HG02938 (cell line): Measurements from ENCODE around the gene PSMF1.
"Not testable (repeated sequence)": the region's sequence is repeated elsewhere in the genome, so short reads cannot be mapped to it uniquely, and the experiment has no call there.

Experiments
- ATAC-seq: cut with Tn5 transposase; IDR thresholded peaks from one replicate; pipeline ENCODE4 v1.9.1; 2021; ENCODE audit warnings: mild to moderate bottlenecking, moderate library complexity; ENCODE audit not compliant: unreplicated experiment

Gene PSMF1

DNA sequence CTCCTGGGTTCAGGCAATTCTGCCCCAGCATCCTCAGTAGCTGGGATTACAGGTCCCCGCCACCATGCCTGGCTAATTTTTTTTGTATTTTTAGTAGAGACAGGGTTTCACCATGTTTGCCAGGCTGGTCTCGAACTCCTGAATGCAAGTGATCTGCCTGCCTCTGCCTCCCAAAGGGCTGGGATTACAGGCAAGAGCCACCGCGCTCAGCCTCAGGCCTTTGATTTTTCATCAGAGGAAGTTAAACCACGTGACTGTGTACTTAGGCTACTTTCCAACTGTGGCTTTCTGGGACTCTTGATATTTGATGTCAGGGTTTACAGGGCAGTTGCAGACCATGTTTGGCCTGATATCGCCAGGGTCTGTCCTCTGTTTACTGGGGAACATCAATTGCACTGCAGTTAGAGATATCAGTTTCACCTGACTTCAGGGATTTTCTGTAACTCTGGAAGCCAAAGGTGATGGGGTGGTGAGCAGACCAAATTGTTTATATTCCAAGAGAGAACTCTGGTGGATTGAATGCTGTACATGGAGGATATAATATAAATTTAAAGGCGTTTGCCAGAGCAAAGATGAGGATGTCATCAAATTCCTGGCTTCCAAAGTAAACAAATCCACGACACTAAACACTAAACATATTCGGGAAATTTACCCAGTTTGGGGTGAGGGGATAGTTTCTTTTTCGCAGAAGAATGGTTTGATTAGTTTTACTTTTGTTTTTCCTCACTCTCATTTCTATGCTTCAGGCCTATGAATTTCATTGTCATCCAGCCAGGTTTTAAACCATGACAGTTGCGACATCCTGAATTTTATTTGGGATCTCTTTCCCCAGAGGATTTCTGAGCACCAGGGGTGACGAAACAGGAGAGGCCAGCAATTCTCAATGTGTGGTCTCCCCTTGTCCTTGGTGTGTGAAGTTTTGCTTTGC lies 4.2 kb downstream of the PSMF1 start:
- no peak for ATAC-seq

DNA sequence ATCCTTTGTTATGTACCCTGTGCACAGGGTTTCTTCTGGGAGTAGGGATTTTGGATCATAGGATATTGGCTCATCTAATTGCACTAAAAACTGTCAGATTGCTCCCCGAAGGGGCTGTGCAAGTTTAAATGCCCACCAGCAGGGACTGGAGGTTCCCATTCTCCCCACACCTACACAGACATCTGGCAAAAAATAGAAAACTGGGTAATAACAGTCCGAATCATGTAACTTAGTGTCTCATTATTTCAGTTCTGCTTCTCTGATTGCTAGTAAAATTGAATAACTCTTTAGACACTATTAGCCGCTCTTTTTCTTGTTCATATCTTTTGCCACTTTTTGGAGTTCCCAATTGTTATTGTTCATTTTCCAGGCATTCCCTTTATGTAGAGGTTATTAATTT lies 5.3 kb downstream of the PSMF1 start:
- ATAC-seq, result no peak

DNA sequence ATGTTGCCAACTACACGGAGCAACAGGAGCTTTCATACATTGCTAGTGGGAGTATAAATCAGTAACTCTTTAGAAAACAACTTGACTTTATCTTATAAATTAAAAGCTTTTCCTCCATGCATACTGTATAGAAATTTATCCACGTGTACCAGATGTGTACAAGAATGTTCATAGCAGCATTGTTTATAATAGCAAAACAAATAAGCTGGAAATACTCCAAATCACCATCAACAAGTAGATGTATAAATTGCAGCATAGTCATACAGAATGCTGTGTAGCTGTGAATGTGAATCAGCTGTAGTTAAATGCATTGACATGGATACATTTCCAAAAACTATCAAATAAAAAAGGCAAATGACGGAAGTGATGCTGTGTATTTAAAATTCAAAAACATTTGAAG lies 6.0 kb downstream of the PSMF1 start:
- no peak for ATAC-seq

DNA sequence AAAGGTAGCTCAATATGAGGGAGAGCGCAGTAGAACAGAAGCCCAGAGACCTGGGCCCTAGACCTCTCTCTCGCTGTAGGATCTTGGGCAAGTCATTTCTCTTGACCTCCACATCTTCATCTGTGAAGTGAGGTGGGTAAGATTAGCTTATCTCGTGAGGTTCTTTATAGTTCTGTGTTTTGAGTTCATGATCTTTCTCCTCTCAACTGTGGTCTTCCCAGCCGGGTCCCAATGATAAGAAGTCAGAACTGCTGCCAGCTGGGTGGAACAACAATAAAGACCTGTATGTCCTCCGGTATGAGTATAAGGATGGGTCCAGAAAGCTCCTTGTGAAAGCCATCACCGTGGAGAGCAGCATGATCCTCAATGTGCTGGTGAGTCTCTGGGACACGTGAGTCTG lies 6.9 kb downstream of the PSMF1 start:
- no peak for ATAC-seq

DNA sequence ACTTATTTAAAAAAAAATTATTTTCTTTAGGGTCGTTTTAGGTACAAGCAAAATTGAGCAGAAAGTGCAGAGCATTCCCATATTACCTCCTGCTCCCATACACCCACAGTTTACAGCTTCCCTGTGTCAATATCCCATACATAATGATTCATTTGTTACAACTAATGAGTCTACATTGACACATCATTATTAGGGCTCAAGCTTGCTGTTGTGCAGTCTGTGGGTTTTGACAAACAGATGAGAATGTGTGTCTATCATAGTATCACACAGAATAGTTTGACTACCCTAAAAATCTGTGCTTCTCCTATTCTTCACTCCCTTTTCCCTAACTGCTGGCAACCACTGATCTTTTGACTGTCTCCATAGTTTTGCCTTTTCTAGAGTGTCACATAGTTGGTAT lies 9.4 kb downstream of the PSMF1 start:
- ATAC-seq, result no peak

DNA sequence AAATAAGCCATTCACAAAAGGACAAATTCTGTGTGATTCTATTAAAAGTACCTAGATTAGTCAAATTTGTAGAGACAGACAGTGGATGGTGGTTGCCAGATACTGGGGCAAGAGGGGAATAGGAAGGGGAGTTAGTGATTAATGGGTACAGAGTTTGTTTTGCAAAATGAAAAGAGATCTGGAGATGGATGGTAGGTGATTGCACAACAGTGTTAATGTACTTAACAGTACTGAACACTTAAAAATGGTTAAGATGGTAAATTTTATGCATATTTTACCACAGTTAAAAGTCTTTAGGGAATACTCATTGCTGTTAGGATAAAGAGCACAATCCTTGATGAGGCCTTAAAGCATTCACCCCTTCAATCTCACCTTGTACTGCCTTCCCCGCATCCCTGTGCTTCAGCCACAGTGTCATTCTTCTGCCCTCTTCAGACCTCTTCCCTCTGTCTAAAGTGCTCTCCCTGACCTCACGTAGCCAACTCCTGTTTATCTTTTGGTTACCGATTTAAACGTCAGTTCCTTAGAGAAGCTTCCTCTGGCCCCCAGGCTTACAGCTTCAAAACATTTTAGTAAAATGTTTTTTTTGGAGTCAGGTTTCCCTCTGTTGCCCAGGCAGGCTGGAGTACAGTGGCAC lies 11.8 kb downstream of the PSMF1 start:
- ATAC-seq, result no peak

DNA sequence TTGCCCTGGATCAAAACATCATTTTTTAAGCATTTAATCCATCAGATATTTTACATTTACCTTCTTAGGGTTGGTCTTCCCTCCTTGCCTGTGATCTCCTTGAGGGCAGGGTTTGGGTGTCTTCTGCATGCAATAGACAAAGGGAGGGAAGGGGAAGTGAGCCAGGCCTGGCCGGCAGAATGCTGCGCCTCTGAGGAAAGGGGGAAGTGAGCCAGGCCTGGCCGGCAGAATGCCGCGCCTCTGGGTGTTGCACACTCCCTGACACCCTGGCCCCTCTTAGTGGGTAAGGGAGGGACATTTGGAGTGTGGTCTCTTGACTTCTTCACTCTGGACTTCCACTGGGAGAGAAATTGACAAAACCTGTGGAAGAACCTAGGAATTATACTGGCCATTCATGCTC lies 12.4 kb downstream of the PSMF1 start:
- no peak for ATAC-seq

DNA sequence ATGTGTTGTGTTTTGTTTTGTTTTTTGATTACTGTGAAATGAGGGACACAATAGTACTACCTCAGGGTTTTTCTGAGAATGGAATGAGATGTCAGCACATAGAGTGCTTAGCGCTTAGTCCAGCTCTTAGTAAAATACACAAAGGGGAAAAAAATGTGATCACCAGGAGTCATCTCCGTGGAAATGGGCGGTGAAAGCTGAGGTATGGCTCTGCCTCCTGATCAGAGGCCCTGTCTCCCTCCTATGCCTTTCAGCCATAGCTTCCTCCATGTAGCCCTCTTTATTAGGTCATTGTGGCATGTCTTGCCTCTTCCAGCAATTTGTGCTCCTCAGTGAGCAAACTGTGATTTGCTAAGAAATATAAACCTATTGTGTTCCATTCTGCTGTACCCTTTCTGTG lies 13.0 kb downstream of the PSMF1 start:
- ATAC-seq, result no peak

DNA sequence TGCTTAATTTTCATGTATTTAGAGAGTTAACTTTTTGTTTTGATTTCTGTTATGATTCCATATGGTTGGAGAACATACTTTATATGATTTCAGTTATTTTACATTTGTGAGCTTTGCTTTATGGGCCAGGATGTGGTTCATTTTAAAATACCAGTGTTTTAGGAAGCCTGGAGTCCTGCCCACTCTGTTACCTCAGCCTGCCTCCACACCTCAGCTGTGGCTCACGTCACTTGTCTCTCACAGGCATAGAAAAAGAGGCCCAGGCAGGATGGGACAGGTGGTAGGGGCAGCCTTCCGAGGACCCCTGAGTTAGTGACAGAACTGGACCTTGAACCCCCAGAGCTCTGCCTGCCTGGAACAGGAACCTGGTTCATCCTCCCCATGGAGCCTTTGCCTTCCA lies 16.0 kb downstream of the PSMF1 start:
- no peak for ATAC-seq

DNA sequence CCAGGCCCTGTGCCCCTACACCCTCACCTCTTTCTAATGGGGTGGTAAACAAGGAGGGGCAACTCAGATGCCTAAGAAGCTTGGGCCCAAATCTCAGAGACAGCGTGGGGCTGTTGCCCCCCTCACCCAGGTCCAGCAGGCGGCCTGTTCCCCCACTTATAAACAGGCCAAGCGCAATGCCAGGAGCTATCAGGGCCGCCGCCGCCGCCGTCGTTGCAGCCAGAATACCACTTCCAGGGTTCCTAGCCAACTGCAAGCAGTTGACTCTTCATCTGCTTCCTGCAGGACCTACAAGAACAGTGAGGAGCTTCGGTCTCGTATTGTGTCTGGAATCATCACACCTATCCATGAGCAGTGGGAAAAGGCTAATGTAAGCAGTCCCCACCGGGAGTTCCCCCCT lies 16.4 kb downstream of the PSMF1 start:
- ATAC-seq, result no peak

DNA sequence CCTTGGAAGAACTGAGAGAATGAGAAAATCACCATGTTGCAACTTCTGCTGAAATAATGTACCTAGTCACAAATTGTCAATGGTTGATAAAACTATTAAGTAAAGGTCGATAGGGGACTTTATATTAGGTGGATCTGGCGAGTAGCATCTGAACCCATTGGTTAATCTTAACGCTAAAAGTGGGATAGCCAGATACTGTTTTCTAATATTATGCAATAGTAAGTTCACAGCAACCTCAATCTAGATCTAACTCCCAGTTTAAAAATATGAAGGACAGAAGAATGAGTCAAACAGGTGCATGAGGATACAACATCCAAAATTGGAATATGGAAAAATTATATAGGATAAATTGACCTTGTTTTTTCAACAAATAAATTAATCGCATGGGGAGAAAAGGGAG lies 18.8 kb downstream of the PSMF1 start:
- no peak for ATAC-seq

DNA sequence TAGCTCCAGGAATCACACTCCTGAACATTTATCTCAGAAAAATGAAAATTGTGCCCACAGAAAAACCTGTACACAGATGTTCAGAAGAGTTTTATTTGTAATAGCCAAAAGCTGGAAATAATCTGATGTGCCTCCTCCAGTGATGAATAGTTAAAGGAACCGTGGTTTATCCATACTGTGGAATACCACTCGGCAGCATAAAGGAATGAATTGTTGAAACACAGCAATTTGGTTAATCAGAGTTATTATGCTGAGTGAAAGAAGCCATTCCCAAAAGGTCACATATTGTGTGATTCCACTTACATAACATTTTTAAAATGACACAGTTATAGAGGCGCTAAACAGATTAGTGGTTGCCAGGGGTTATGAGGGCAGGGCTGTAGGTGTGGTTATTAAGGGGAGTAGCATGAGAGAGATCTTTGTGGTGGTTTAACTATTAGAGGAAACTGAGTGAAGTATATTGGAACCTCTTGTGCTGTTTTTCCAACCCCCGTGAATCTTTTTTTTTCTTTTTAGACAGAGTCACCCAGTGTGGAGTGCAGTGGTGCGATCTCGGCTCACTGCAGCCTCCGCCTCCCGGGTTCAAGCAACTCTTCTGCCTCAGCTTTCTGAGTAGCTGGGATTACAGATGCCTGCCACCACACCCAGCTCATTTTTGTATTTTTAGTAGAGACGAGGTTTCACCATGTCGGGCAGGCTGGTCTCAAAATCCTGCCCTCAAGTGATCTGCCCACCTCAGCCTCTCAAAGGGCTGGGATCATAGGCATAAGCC lies 26.2 kb downstream of the PSMF1 start:
- no peak for ATAC-seq

DNA sequence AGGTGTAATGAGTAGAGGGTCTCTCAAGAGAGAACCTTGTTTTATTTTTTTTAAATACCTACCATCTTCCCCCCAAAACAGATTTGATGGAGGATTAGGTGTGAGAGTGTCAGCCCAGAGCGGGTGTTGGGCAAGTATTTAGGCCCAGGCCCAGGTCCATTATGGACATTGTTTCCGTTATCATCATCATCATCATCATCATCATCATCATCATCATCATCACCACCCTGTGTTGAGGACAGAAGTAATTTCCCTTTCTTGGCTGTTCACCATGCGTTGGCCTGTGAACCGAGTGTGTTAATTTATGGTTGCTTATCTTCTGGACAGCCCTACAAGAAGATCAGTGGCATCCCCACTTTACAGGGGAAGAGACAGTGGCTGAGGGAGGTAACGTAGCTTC lies 28.6 kb downstream of the PSMF1 start:
- no peak for ATAC-seq

DNA sequence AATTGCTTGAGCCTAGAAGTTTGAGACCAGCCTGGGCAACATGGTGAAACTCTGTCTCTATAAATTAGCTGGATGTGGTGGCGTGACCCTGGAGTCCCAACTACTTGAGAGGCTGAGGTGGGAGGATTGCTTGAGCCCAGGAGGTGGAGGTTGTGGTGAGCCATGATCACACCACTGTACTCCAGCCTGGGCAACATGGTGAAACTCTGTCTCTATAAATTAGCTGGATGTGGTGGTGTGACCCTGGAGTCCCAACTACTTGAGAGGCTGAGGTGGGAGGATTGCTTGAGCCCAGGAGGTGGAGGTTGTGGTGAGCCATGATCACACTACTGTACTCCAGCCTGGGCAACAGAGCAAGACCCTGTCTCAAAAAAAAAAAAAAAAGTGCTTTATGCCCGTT lies 31.4 kb downstream of the PSMF1 start:
- not testable (repeated sequence) for ATAC-seq

DNA sequence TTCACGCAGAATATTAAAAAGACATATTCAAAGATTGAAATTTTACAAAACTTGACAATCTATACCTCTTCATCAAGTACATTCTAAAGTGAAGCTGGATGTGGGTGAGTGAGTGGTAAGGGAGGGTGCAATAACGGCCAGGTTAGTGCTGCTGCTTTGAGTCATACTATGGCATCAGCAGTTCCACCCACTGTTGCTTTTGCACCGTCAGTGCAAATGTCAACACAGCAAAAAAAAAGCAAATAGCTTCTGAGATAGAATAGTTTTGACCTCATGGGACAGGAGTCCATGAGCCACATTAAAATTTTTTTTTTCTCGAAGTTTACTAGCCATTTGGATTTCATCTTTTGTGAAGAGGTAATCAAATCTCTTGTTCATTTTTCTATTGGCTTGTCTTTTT lies 31.8 kb downstream of the PSMF1 start:
- no peak for ATAC-seq

DNA sequence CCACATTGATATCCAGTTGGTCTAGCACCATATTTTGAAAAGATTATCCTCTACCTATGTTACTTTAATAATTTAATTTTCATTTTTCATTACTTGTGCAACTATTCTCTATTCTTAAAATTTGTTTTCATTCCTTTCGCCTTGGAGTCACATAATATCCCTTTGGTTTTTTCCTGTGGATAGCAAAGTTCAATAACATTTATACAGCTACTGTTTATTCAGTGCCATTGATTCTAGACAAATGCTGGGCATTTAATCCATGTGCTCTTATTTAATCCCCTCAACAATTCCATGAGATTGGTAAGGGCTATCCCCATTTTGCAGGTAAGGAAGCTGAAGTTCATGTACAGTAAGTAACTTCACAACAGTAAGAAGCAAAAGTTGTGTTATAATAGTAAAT lies 32.6 kb downstream of the PSMF1 start:
- ATAC-seq, result no peak

DNA sequence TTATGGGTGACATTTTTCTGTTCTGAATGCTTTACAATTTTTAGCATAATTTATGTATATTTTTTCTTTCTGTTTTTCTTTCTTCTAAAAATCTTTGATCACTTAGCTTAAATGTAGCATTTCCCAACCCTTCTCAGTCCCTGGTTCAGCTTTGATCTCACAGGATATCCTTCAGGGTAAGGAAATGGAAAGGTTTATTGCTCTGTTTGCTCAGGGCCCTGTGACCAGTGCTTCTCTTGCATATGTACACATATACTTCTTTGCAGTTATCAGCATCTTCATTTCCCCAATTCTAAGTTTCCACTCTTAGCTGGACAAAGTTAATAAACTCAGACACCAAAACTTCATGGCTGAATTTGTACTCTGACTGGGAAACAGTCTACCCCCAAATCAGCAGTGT lies 35.8 kb downstream of the PSMF1 start:
- ATAC-seq, result no peak

DNA sequence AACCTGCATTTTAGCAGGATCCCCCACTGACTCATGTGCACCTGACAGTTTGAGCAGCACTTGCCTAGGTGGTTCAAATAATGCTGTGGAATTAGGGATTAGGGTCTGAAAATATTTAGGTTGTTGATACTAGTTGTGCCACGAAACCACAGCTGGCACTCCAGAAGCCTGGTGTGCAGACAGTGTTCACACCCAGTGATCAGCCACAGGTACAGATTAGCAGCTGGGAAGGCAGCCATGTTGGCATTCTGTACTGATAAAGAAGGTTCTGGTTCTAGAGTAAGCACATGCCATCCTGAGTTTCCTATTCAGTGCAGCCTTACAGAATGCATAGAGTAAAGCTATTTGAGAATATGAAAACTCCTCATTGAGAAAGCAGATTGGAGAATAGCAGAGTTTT lies 36.3 kb downstream of the PSMF1 start:
- no peak for ATAC-seq

DNA sequence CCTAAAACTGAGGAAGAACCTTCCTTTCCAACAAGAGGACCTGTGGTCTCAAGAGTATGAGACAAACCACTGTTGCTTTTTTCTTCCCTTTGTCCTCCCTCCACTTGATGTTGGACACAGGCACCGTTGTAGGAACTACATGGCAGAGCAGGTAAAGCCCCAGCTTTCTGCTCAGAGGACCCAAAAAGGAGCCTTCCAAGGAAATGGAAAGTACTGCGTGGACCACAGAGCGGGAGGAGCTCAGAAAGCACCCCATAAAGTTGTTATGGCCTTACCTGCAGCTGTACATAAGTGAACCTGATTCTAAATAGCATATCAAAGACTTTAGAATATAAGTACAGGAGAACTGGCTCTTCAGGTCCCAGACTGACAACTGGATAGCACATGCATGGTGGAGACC lies 36.9 kb downstream of the PSMF1 start:
- ATAC-seq, result no peak

DNA sequence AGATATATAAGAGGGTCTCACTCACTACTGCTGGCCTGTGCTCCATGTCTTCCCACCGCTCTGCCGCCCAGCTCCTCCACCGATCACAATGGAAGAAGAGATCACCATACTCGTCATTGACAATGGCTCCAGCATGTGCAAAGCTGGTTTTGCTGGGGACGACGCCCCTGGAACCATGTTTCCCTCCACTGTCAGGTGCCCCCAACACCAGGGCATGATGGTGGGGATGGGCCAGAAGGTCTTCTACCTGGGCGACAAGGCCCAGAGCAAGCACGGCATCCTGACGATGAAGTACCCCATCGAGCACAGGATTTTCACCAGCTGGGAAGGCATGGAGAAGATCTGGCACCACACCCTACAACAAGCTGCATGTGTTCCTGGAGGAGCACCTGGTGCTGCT lies 42.1 kb downstream of the PSMF1 start:
- ATAC-seq, result no peak

DNA sequence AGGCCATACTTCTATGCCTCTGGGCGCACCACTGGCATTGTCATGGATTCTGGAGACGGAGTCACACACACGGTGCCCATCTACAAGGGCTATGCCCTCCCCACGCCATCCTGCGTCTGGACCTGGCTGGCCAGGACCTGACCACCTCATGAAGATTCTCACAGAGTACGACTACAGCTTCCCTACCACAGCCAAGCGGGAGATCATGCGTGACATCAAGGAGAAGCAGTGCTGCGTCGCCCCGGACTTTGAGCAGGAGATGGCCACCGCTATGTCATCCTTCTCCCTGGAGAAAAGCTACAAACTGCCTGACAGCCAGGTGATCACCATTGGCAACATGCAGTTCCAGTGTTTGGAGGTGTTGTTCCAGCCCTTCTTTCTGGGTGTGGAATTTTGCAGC lies 42.6 kb downstream of the PSMF1 start:
- no peak for ATAC-seq

DNA sequence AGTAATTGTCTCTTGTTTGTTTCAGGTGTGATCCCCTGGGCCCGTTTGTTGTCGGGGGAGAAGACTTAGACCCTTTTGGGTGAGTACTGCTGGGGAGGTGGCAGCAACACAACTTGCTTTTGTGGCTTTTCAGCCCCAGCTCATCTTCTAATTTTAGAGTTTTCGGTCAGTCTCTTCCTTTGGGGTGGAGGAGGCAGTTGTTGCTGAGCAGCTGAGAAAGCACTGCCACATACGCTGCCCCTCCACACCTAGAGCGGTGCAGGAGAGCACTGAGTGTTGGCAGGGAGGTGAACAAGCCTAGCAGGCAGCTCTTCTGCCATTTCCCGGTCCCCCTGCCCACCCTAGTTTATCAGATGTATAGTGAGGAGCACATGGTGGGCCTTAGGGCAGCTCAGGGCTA lies 44.7 kb downstream of the PSMF1 start:
- no peak for ATAC-seq
